Thymus (tissue), 11 donors: Measurements from ENCODE around the gene LARGE1. TPM values are rescaled to one million over a fixed set of nuclear protein-coding genes. Genes with fewer than 3 reads are reported as not detected.
A peak's percentile ranks its signal among the peaks of the same experiment; 100 is the strongest.

Source experiments
- DNase-seq, 9 donors: peaks; one replicate each; pipeline ENCODE4 v3.0.0-alpha.2; 2013; ENCODE audit warnings: low spot score in 9 of 9, low read depth in 6 of 9, missing footprints in 1 of 9
- H3K27ac ChIP-seq, 2 donors: one replicate each; pipeline ENCODE4 v1.5.1; 2013; ENCODE audit warnings: control low read depth in 1 of 2, low read depth in 1 of 2, low read length in 1 of 2, mild to moderate bottlenecking in 1 of 2, moderate library complexity in 1 of 2
- H3K27me3 ChIP-seq, 2 donors: one replicate each; pipeline ENCODE4 v1.5.1; 2013; ENCODE audit warnings: low read length in 1 of 2; ENCODE audit not compliant: control insufficient read depth in 2 of 2, insufficient read depth in 1 of 2
- H3K36me3 ChIP-seq, 2 donors: one replicate each; pipeline ENCODE4 v1.5.1; 2013; ENCODE audit warnings: low read length in 1 of 2, mild to moderate bottlenecking in 1 of 2, moderate library complexity in 1 of 2; ENCODE audit not compliant: control insufficient read depth in 2 of 2, insufficient read depth in 2 of 2
- H3K4me1 ChIP-seq, 2 donors: one replicate each; pipeline ENCODE4 v1.5.1; 2013; ENCODE audit warnings: low read length in 2 of 2; ENCODE audit not compliant: control insufficient read depth in 2 of 2, insufficient read depth in 2 of 2
- H3K4me3 ChIP-seq, 2 donors: one replicate each; pipeline ENCODE4 v1.5.1; 2013; ENCODE audit warnings: low read length in 2 of 2, control low read depth in 1 of 2, mild to moderate bottlenecking in 1 of 2
- H3K9me3 ChIP-seq, 2 donors: one replicate each; pipeline ENCODE4 v1.5.1; 2013; ENCODE audit warnings: low read length in 1 of 2, mild to moderate bottlenecking in 1 of 2; ENCODE audit not compliant: control insufficient read depth in 2 of 2, insufficient read depth in 1 of 2
- WGBS: extraction: QIAGEN DNeasy Blood & Tissue Kit; methylation state at CpG from one replicate; pipeline ENCODE4 v1.1.7; 2013; 5-methylcytosine and 5-hydroxymethylcytosine counted together
- polyA plus RNA-seq: library from polyadenylated mRNA; stranded (reverse); fragments of 200-250 nt; gene quantifications from one replicate; pipeline ENCODE4 v1.2.3, GENCODE V29; 2013
- total RNA-seq: library from RNA; stranded (reverse); fragments of 120-200 nt; gene quantifications from one replicate; pipeline ENCODE4 v1.2.4, GENCODE V29; 2013
- donor health status: healthy.

LARGE1 gene
- total and polyA plus RNA-seq, 2 donors = 1.8 to 3.1 TPM

- Histone ChIP-seq H3K9me3 (no peaks in the 10 kb centered on the region), H3K27me3 (no peaks in the 10 kb centered on the region), H3K36me3 (no peaks in the 10 kb centered on the region), H3K27ac (no peak overlapping the region), H3K4me3 (no peak overlapping the region), H3K4me1 (peaks cover 0 to 2% of the 10 kb centered on the region in 2 donors)
- no peak for DNase-seq
- 94% methylated on average over 2 of the region's 2 CpGs for WGBS
Measured at GRCh38 chr22:33272180-33272579, 648.1 kb downstream of the LARGE1 start.

- H3K36me3 ChIP-seq = no peaks in the 10 kb centered on the region
- H3K4me3 ChIP-seq = no peak overlapping the region
- H3K4me1 ChIP-seq = peaks cover 0 to 2% of the 10 kb centered on the region in 2 donors
- peak overlapping the region in 1 of 2 donors; percentile 17 for H3K27ac ChIP-seq
- WGBS = 82% methylated on average over 6 of the region's 6 CpGs
- no peaks in the 10 kb centered on the region for H3K27me3 ChIP-seq
- peak in 1 of 9 donors; percentile 16 for DNase-seq
- H3K9me3 ChIP-seq = no peaks in the 10 kb centered on the region
Measured at GRCh38 chr22:33271390-33272161, 648.7 kb downstream of the LARGE1 start.

- Histone ChIP-seq H3K4me3 (no peak overlapping the region), H3K36me3 (no peaks in the 10 kb centered on the region), H3K27me3 (no peaks in the 10 kb centered on the region), H3K4me1 (peaks cover 0 to 2% of the 10 kb centered on the region in 2 donors), H3K9me3 (no peaks in the 10 kb centered on the region), H3K27ac (no peak overlapping the region)
- DNase-seq = no peak
Measured at GRCh38 chr22:33270596-33270995, 649.7 kb downstream of the LARGE1 start.

- Histone ChIP-seq H3K4me3 (no peak overlapping the region), H3K4me1 (no peaks in the 10 kb centered on the region), H3K27ac (no peak overlapping the region), H3K9me3 (no peaks in the 10 kb centered on the region), H3K36me3 (no peaks in the 10 kb centered on the region), H3K27me3 (no peaks in the 10 kb centered on the region)
- WGBS = 83% methylated on average over 4 of the region's 4 CpGs
- DNase-seq = no peak
Measured at GRCh38 chr22:33261699-33262098, 658.6 kb downstream of the LARGE1 start.

GRCh38 chr22:33260498-33260897 lies 659.8 kb downstream of the LARGE1 start:
- DNase-seq = no peak
- H3K36me3 ChIP-seq = no peaks in the 10 kb centered on the region
- 56% methylated on average over 9 of the region's 9 CpGs for WGBS
- no peaks in the 10 kb centered on the region for H3K9me3 ChIP-seq
- no peaks in the 10 kb centered on the region for H3K4me1 ChIP-seq
- H3K4me3 ChIP-seq = no peak overlapping the region
- H3K27me3 ChIP-seq = no peaks in the 10 kb centered on the region
- H3K27ac ChIP-seq = no peak overlapping the region

- DNase-seq = no peak
- WGBS = 14% methylated on average over 4 of the region's 4 CpGs
- no peaks in the 10 kb centered on the region for H3K36me3 ChIP-seq
Measured at GRCh38 chr22:33255791-33256190, 664.5 kb downstream of the LARGE1 start.

GRCh38 chr22:33248948-33249347 lies 671.3 kb downstream of the LARGE1 start:
- no peak overlapping the region for H3K4me3 ChIP-seq
- no peaks in the 10 kb centered on the region for H3K9me3 ChIP-seq
- H3K27me3 ChIP-seq = no peaks in the 10 kb centered on the region
- 48% methylated on average over 2 of the region's 2 CpGs for WGBS
- no peak overlapping the region for H3K27ac ChIP-seq
- DNase-seq = no peak
- H3K4me1 ChIP-seq = no peaks in the 10 kb centered on the region
- H3K36me3 ChIP-seq = no peaks in the 10 kb centered on the region

More at GRCh38 chr22:33255791-33256190, 664.5 kb downstream of the LARGE1 start:
- Histone ChIP-seq H3K27ac (no peak overlapping the region), H3K27me3 (no peaks in the 10 kb centered on the region), H3K4me1 (no peaks in the 10 kb centered on the region), H3K4me3 (no peak overlapping the region), H3K9me3 (no peaks in the 10 kb centered on the region)

GRCh38 chr22:33247758-33248157 lies 672.5 kb downstream of the LARGE1 start:
- WGBS = 93% methylated on average over 2 of the region's 2 CpGs
- DNase-seq = no peak
- no peaks in the 10 kb centered on the region for H3K27me3 ChIP-seq

GRCh38 chr22:33242078-33242477 lies 678.2 kb downstream of the LARGE1 start:
- no peak overlapping the region for H3K27ac ChIP-seq
- H3K9me3 ChIP-seq = no peaks in the 10 kb centered on the region
- no peak for DNase-seq
- no peak overlapping the region for H3K4me3 ChIP-seq
- H3K27me3 ChIP-seq = no peaks in the 10 kb centered on the region
- no peaks in the 10 kb centered on the region for H3K4me1 ChIP-seq
- H3K36me3 ChIP-seq = no peaks in the 10 kb centered on the region

More at GRCh38 chr22:33247758-33248157, 672.5 kb downstream of the LARGE1 start:
- Histone ChIP-seq H3K4me3 (no peak overlapping the region), H3K36me3 (no peaks in the 10 kb centered on the region), H3K4me1 (no peaks in the 10 kb centered on the region), H3K9me3 (no peaks in the 10 kb centered on the region), H3K27ac (no peak overlapping the region)
